Measurements from ENCODE around the gene GCH1. TPM values are rescaled to one million over a fixed set of nuclear protein-coding genes. Genes with fewer than 3 reads are reported as not detected.

Gene GCH1
- polyA plus RNA-seq, 2 of the 4 experiments (the other 2 are of a cell fraction), result 2.9 to 5.0 TPM

GRCh38 chr14:54818201-54819133 lies 84.2 kb downstream of the GCH1 start:
- POLR2A ChIA-PET, result interaction anchor here (0.8 kb wide), 1 partner anchor 22 kb away, joined by 3 read pairs; no protein-coding TSS in a partner anchor
- H3K4me3 ChIP-seq, result no peak overlapping the region
- FAIRE-seq (no peak), DNase-seq (ENCODE audit: low read depth in 1 of 2, low spot score in 1 of 2) (no peak), ATAC-seq (peak in 1 of 2 experiments; percentile 56; a peak in 3 of 6 replicates)
- peaks cover 7% of the 10 kb centered on the region; the same call in 1 of the 3 replicates for H3K9me3 ChIP-seq
- no peaks in the 10 kb centered on the region for H3K4me1 ChIP-seq
- H3K4me2 ChIP-seq, result no peak overlapping the region
- TF ChIP-seq SMC3 (IDR thresholded peaks at IDR 0.05) (no peak), HEYL (CRISPR knock-in tag; IDR thresholded peaks at IDR 0.05) (no peak), FOXS1 (CRISPR knock-in tag; IDR thresholded peaks at IDR 0.05) (no peak), JUN (IDR thresholded peaks at IDR 0.05) (no peak), ZC3H11A (IDR thresholded peaks at IDR 0.05) (no peak), RFX5 (IDR thresholded peaks at IDR 0.05) (no peak), NPAS2 (CRISPR knock-in tag; IDR thresholded peaks at IDR 0.05; ENCODE audit: borderline replicate concordance) (no peak), MAFK (IDR thresholded peaks at IDR 0.05; ENCODE audit: partially characterized antibody) (no peak), TFCP2L1 (CRISPR knock-in tag; IDR thresholded peaks at IDR 0.05) (no peak), ESRRA (IDR thresholded peaks at IDR 0.05; ENCODE audit: borderline replicate concordance, low read length) (no peak)
- 54% methylated on average over 14 of the region's 14 CpGs for WGBS (ENCODE audit: missing lambda C conversion rate)
- CTCF ChIA-PET, result interaction anchor here (0.8 to 10.9 kb wide), 6 partner anchors 9 to 451 kb away, joined by 3 to 98 read pairs (median 4); no protein-coding TSS in a partner anchor
- no peak overlapping the region for H3K27ac ChIP-seq

GRCh38 chr14:54817506-54817905 lies 85.1 kb downstream of the GCH1 start:
- Histone ChIP-seq H3K4me3 (no peak overlapping the region), H3K9me3 (no peaks in the 10 kb centered on the region), H3K4me1 (no peaks in the 10 kb centered on the region), H3K27ac (no peak overlapping the region), H3K4me2 (no peak overlapping the region)
- no peak for FAIRE-seq
- CTCF ChIA-PET, result interaction anchor here (1.0 to 10.9 kb wide), 8 partner anchors 12 to 451 kb away, joined by 3 to 98 read pairs (median 4); no protein-coding TSS in a partner anchor
- no peak for ATAC-seq
- DNase-seq (ENCODE audit: low read depth in 1 of 2, low spot score in 1 of 2), result no peak
- WGBS (ENCODE audit: missing lambda C conversion rate), result 79% methylated on average over 5 of the region's 5 CpGs
- TF ChIP-seq KDM5A (IDR thresholded peaks at IDR 0.05), result no peak
- no peak for TF ChIP-seq JUNB (IDR thresholded peaks at IDR 0.05)
- POLR2A ChIA-PET, result no interaction called here

- ATAC-seq, result no peak
- H3K4me3 ChIP-seq, result no peak overlapping the region
- ChIA-PET CTCF (interaction anchor here (1.2 to 10.9 kb wide), 4 partner anchors 11 to 252 kb away, joined by 4 to 98 read pairs (median 6); no protein-coding TSS in a partner anchor), POLR2A (no interaction called here)
- DNase-seq (ENCODE audit: low read depth in 1 of 2, low spot score in 1 of 2), result no peak
- no peak for FAIRE-seq
- TF ChIP-seq CHD2 (IDR thresholded peaks at IDR 0.05; ENCODE audit: low read length, partially characterized antibody) (no peak), ELK1 (IDR thresholded peaks at IDR 0.05; ENCODE audit: low read depth, low read length) (no peak), HDAC2 (IDR thresholded peaks at IDR 0.05) (no peak), SMC3 (IDR thresholded peaks at IDR 0.05) (no peak), GATA3 (IDR thresholded peaks at IDR 0.05; ENCODE audit: borderline replicate concordance) (no peak), ZC3H11A (IDR thresholded peaks at IDR 0.05) (no peak), CHD4 (IDR thresholded peaks at IDR 0.05; ENCODE audit: borderline replicate concordance) (no peak), CTCF (IDR thresholded peaks at IDR 0.05) (no peak), NPAS2 (CRISPR knock-in tag; IDR thresholded peaks at IDR 0.05; ENCODE audit: borderline replicate concordance) (no peak), MAFK (IDR thresholded peaks at IDR 0.05; ENCODE audit: partially characterized antibody) (no peak), E2F6 (IDR thresholded peaks at IDR 0.05; ENCODE audit: borderline replicate concordance, low read depth) (no peak), FOSL2 (IDR thresholded peaks at IDR 0.05) (no peak), FOSL2 (CRISPR knock-in tag; IDR thresholded peaks at IDR 0.05) (no peak), JUN (IDR thresholded peaks at IDR 0.05) (no peak), CBX8 (IDR thresholded peaks at IDR 0.05) (no peak), HOXB13 (CRISPR knock-in tag; IDR thresholded peaks at IDR 0.05; ENCODE audit: low read depth) (no peak), PHF8 (IDR thresholded peaks at IDR 0.05; ENCODE audit: borderline replicate concordance, low read depth) (no peak), ZSCAN20 (CRISPR knock-in tag; IDR thresholded peaks at IDR 0.05) (no peak)
- no peaks in the 10 kb centered on the region for H3K4me1 ChIP-seq
- 64% methylated on average over 1 of the region's 1 CpG for WGBS (ENCODE audit: missing lambda C conversion rate)
- no peak overlapping the region for H3K27ac ChIP-seq
- no peak overlapping the region for H3K4me2 ChIP-seq
- H3K9me3 ChIP-seq, result no peaks in the 10 kb centered on the region
Measured at GRCh38 chr14:54816450-54816849, 86.2 kb downstream of the GCH1 start.

All from A549 (cell line).